ENCODE measurements around the gene NOC4L. TPM values are rescaled to one million over a fixed set of nuclear protein-coding genes. Genes with fewer than 3 reads are reported as not detected.
"Not testable (repeated sequence)": the region's sequence is repeated elsewhere in the genome, so short reads cannot be mapped to it uniquely, and the experiment has no call there.

The NOC4L gene
- total RNA-seq, 1 donor from 2014 or later = 6.2 TPM

DNA sequence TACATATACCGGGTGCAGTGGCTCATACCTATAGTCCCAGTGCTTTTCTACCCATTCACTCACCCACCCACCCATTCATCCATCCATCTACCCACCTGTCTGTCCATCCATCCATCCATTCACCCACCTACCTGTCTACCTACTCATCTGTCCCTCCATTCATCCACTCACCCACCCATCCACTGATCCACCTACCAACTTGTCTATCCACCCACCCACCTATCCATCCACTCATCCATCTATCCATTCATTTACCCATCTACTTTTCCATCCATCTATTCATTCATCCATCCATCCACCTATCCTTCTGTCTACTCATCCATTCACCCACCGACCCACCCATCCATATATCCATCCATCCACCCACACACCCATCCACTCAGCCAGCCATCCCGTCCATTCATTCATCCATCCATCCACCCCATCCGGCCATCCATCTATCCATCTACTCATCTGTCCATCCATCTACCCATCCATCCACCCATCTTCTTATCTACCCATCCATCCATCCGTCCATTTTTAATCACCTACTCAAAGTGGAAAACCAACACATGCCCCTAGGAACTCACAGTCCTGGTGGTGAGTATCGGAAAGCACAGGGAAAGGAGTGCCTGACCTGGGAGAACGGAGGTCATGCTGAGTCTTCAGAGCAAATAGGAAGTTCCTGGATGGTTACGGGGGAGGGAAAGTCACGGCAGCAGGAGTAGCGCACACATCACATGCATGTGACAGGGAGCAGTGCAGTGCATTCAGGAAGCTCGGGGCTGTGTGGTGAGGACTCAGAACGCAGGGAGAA, 20.1 kb upstream of the NOC4L start:
- no peak for DNase-seq

- DNase-seq = no peak
Observed at GRCh38 chr12:132124766-132125425, 19.4 kb upstream of the NOC4L start.

GRCh38 chr12:132125736-132126135, 18.5 kb upstream of the NOC4L start:
- no peak for DNase-seq

DNA sequence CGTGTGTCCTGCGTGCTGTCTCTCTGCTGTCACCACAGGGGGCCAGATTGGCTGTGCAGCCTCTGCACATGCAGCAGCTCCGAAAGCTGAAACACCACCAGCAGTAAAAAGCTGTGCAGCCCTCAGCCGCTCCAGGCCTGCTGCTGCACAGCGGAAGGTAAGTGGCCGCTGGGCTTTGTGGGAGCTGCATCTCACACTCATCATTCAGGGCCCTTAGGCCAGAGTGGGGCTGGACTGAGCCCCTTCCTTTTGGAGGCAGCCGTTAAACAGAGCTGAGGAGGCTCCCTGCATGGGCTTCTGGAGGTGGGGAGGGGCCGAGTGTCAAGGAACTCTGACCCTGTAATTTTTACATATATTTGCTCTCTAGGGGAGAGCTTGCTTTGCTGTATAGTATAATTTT, 17.2 kb upstream of the NOC4L start:
- DNase-seq = no peak

- no peak for DNase-seq
Observed at GRCh38 chr12:132129007-132129406, 15.2 kb upstream of the NOC4L start.

- DNase-seq = no peak
Observed at GRCh38 chr12:132130690-132131089, 13.6 kb upstream of the NOC4L start.

- DNase-seq = no peak
Observed at GRCh38 chr12:132131229-132131628, 13.0 kb upstream of the NOC4L start.

- no peak for DNase-seq
Observed at GRCh38 chr12:132131952-132132351, 12.3 kb upstream of the NOC4L start.

DNA sequence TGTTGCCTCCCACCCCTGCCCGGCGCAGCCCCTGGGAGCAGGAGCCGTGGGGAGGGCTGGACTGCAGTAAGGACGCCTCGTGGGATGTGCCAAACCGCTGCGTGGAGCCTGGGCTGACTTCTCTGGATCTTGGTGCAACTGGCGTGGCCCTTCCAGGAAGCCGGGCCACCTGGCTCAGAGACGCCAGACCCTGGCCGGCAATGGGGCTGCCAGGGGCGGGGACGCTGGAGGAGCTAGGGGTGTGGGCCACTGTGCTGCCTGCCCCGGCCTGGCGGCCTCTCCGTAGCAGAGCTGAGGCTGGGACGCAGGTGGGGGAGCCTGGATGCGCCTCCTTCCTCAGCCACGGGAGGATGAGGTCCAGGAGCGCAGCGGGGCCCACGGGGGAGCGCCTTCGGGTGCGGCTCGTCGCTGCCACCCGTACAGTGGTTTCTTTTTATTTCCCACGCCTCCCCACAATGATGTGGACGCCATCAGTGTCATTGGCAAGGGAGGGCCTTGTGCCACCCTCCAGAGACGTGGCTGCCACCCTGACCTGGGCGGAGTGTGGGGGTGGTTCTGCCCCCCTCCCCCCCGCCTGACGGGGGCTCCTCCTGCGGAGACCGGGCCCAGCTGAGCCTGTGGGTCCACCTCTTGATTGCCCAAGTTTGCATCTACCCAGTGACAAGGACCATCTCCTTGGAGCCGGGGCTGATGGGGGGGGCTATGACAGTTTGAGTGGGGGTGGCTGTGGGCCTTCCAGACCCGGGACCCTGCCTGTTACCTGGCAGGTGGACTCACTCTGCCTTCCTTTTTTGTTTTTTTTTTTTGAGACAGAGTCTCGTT, 11.4 kb upstream of the NOC4L start:
- no peak for DNase-seq

- no peak for DNase-seq
Observed at GRCh38 chr12:132133952-132134652, 10.2 kb upstream of the NOC4L start.

- not testable (repeated sequence) for DNase-seq
Observed at GRCh38 chr12:132134653-132135183, 9.5 kb upstream of the NOC4L start.

GRCh38 chr12:132136226-132136625, 8.0 kb upstream of the NOC4L start:
- DNase-seq = not testable (repeated sequence)

DNA sequence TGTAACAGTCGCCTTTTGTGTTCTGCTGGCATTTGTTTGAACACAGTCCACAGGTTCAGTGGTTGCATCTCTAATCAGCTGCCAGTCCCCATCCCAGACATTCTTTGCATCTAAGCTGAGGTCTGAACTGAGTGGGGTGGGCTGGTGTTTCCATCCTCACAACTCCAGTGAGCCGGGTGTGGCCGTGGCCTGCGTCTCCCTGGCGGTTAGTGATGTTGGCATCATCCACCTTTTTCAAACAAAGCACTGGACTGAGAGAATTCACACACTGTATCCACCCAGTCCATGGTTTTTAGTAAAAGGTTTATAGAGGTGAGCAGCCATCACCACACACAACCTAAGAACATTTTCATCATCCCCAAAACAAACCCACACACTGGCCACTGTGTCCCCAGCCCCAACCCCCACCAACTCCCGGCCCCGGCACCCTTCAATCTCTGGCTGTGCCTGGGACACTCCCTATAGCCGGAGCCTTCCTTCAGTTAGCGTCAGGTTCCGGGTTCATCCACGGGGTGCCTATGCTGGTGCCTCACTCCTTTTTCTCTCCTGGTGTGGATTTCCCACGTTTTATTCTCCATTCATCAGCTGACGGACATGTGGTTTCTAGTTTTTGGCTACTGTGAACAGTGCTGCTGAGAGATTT, 6.7 kb upstream of the NOC4L start:
- DNase-seq = no peak

DNA sequence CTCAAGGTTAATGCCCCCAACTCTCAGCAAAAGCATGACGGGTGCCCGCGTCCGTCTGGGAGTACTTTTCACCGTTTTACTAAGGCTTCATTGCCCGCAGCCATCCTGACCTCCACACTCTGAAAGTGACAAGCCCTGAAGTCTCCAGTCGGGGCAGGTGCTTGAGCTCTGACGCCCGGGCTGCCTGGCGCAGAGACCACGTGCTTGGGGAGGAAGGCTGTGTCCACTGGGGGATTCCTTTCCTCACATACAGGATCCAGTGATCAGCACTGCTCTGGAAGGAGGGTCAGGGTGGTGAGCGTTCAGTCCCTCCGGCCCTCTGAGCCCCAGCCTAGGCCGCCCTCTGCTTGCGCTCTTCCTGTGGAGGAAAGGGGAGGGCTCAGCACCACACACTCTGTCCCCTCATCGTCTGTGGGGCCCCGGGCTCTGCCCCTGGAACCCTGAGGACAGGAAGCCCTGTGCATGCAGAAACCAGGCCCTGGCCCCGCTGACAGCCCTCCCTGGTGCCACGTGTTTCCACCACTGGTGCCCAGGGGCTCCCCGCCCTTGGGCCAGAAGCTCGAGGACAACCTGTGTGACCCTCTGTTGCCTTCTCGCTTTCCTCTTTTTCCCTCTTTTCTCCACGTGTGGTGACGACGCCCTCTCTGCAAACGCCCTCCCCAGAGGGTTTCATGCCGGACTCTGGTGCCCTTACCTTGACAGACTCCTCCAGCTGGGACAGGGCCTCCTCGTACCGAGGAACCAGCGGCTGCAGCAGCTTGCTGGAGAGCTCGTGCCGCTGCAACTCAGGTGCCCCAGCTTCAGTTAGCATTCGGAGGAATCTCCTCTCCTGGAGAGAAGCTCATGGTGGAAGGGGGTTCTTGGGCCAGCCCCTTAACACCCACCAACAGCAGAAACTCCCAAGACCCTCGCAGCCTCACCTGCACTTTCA, 5.1 kb upstream of the NOC4L start:
- DNase-seq = no peak

DNA sequence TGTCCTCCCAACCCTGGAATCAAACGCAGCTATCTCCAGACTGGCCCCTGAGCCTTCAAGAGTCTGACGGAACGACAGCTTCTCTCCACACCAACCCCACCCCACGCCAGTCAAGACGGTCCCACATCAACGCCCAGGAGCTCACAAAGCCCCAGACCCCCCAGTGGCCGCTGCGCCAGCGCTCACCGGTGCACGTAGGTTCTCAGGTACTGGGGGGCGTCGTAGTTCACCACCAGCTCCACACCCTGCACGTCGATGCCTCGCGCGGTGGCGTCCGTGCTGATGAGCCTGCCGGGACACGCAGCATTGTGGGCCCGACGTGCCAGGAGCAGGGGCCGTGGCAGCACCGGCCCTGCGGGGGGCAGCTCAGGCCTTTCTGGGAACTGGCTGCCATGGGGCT, 4.3 kb upstream of the NOC4L start:
- no peak for DNase-seq

DNA sequence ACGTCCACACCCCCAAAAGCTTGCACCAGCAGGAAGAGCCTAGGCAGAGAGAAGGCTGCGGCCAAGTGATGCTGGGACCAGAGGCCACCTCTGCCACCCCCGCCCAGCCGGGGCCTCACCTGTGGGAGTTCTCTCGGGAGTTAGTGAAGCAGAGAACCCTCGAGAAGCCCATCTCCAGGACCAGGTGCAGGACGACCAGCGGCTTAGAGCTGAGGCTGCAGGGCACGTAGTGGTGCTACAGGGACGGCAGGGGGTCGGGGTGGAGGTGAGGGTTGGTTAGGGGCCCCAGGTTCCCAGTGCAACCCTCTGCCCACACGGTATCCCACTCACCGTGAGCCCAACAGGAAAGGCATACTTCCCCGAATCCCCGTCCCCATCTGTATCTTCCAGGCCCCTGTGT, 3.8 kb upstream of the NOC4L start:
- DNase-seq = no peak

GRCh38 chr12:132140918-132141841, 3.1 kb upstream of the NOC4L start:
- no peak for DNase-seq

DNA sequence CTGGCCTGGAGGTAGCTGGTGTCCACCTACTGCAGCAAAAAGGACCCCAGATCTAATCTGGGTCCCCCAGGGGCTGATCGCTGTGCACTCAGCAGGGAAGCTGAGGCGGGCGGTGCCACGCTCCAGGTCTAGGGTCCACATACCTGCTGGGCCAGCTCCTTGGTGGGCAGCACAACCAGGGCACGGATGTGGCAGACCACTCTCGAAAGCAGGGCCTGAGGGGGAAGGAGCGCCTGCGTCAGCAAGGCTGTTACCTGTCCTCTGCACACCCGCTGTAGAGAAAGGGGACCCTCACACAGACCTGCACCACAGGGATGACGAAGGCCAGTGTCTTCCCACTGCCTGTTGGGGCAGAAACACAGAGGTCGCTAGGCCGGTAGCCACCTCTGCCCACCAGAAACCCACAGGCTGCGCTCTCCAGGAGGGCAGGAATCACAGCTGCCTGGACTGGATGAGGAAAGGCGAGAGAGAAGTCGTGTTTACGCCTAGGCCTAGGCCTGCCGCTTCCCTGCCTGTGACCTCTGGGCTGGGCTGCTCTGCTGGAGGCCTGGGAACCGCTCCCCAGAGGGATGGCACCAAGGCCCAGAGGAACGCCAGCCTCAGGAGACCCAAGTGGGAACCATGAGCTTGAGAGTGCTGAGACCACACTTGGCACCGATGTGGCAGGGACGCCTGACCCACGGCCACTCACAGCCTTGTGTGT, 2.1 kb upstream of the NOC4L start:
- DNase-seq = no peak

Data from occipital lobe (tissue), 2 donors.